HepG2 (cell line): ENCODE data around the gene PEX5.

Experiments used
- CREB1 ChIP-seq, 2 experiments: fragments of 450-650 bp in 1 of 2; IDR thresholded peaks; 2 replicates each; pipeline ENCODE4 v1.6.1; 2016 to 2017; ENCODE audit warnings: control low read depth in 1 of 2, mild to moderate bottlenecking in 1 of 2, missing compliant biosample characterization in 1 of 2, missing genetic modification characterization in 1 of 2
- ELF4 ChIP-seq: sonication (generic); formaldehyde crosslinking; IDR thresholded peaks from 2 replicates; pipeline ENCODE4 v1.5.0; 2020; ENCODE audit warnings: missing genetic modification reagents, mild to moderate bottlenecking, moderate library complexity, borderline replicate concordance
- HDAC1 ChIP-seq: sonication (generic); formaldehyde crosslinking; IDR thresholded peaks from 2 replicates; pipeline ENCODE4 v1.5.1; 2020; ENCODE audit warnings: mild to moderate bottlenecking, missing genetic modification reagents
- JUN ChIP-seq: sonication (generic); formaldehyde crosslinking; IDR thresholded peaks from 2 replicates; pipeline ENCODE4 v1.4.0; 2020; ENCODE audit warnings: mild to moderate bottlenecking, missing genetic modification reagents
- KDM4B ChIP-seq: sonication (generic); formaldehyde crosslinking; IDR thresholded peaks from 2 replicates; pipeline ENCODE4 v1.4.0; 2020; ENCODE audit warnings: missing genetic modification reagents
- MATR3 ChIP-seq: sonication (generic); formaldehyde crosslinking; IDR thresholded peaks from 2 replicates; pipeline ENCODE4 v1.4.0; 2020; ENCODE audit warnings: missing genetic modification reagents
- NCOA1 ChIP-seq: sonication (generic); formaldehyde crosslinking; IDR thresholded peaks from 2 replicates; pipeline ENCODE4 v1.9.0; 2021; ENCODE audit warnings: missing genetic modification reagents
- RAD21 ChIP-seq: fragments of 450-650 bp; formaldehyde crosslinking; IDR thresholded peaks from 2 replicates; pipeline ENCODE4 v1.5.0; 2020; ENCODE audit warnings: mild to moderate bottlenecking
- RFX5 ChIP-seq: IDR thresholded peaks from 2 replicates; pipeline ENCODE4 v1.6.1; 2011; ENCODE audit warnings: low read depth, low read length, improper control_type of control experiment
- TFDP1 ChIP-seq: IDR thresholded peaks from 2 replicates; pipeline ENCODE4 v1.6.1; 2016; ENCODE audit warnings: missing compliant biosample characterization, missing genetic modification reagents, borderline replicate concordance
- ZNF484 ChIP-seq: sonication (generic); formaldehyde crosslinking; IDR thresholded peaks from 2 replicates; pipeline ENCODE4 v1.5.1; 2020; ENCODE audit warnings: mild to moderate bottlenecking, low read depth, missing genetic modification reagents, borderline replicate concordance
- ZNF766 ChIP-seq: sonication (generic); formaldehyde crosslinking; IDR thresholded peaks from 2 replicates; pipeline ENCODE4 v1.5.0; 2020; ENCODE audit warnings: missing genetic modification reagents, borderline replicate concordance
- TF ChIP-seq, protein P1 (sequence below): sonication (generic); formaldehyde crosslinking; IDR thresholded peaks from 2 replicates; pipeline ENCODE4 v1.4.0; 2020; ENCODE audit warnings: missing genetic modification reagents

DNA sequence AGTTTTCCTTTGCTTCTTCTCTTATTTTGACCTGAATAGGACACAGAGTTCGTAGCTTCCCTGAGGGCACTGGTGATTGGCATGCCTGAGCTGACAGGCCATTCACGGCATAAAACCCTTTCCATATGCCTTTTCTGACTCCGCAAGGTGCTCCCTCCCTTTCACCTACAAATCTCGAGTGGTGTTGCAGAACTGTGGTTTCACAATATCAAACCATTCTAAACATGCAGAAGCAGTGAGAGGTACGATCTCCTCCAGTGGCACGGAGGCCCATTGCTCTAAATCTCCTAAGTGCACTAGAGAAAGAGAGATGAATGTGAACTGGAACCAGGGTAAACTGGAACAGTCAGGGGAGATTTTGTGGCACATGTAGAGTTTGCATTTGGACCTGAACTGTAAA lies 35.4 kb upstream of the PEX5 start:
- TF ChIP-seq ELF4 = no peak
- no peak for TF ChIP-seq MATR3
- no peak for TF ChIP-seq NCOA1 (CRISPR knock-in tag)
- no peak for TF ChIP-seq JUN
- no peak for TF ChIP-seq RFX5
- no peak for TF ChIP-seq HDAC1 (CRISPR knock-in tag)
- no peak for TF ChIP-seq CREB1 (IDR thresholded peaks at IDR 0.05)
- no peak for TF ChIP-seq CREB1 (CRISPR knock-in tag; IDR thresholded peaks at IDR 0.05)
- TF ChIP-seq KDM4B (CRISPR knock-in tag) = no peak
- no peak for TF ChIP-seq RAD21
- TF ChIP-seq ZNF484 (CRISPR knock-in tag) = no peak
- no peak for TF ChIP-seq ZNF766 (CRISPR knock-in tag)
- TF ChIP-seq, protein P1, sequence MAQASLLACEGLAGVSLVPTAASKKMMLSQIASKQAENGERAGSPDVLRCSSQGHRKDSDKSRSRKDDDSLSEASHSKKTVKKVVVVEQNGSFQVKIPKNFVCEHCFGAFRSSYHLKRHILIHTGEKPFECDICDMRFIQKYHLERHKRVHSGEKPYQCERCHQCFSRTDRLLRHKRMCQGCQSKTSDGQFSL = no peak
- TF ChIP-seq TFDP1 = no peak
